Keratinocyte (primary cell): ENCODE results near the gene AFG1L. TPM values are rescaled to one million over a fixed set of nuclear protein-coding genes. Genes with fewer than 3 reads are reported as not detected.

Experiments
- DNase-seq: peaks from one replicate; pipeline ENCODE4 v3.0.0-alpha.2; 2011; ENCODE audit warnings: low read depth, missing footprints, low spot score
- FAIRE-seq: peaks from 2 replicates; lab custom pipeline; 2011; peaks lifted over from hg19 to GRCh38; lab: Jason Lieb, UNC
- H2AFZ ChIP-seq: 2 replicates; pipeline ENCODE4 v1.6.0; 2012; ENCODE audit warnings: low read length, control low read depth, inconsistent platforms; ENCODE audit not compliant: control insufficient read depth
- H3K27ac ChIP-seq: 2 replicates; pipeline ENCODE4 v1.5.1; 2011; ENCODE audit warnings: low read length; ENCODE audit not compliant: control insufficient read depth, insufficient read depth
- H3K27me3 ChIP-seq: 3 replicates; pipeline ENCODE4 v1.6.0; 2011; ENCODE audit warnings: low read length; ENCODE audit not compliant: control insufficient read depth, insufficient read depth; ENCODE audit errors: extremely low read depth
- H3K36me3 ChIP-seq, 2 experiments: 2 replicates in 1 of 2; 3 replicates in 1 of 2; pipeline ENCODE4 v1.5.1; 2011; ENCODE audit warnings: low read length in 2 of 2, mild to moderate bottlenecking in 1 of 2; ENCODE audit not compliant: control insufficient read depth in 2 of 2, insufficient read depth in 2 of 2; ENCODE audit errors: extremely low read depth in 1 of 2
- H3K4me1 ChIP-seq: 3 replicates; pipeline ENCODE4 v1.5.1; 2011; ENCODE audit warnings: low read length; ENCODE audit not compliant: control insufficient read depth, insufficient read depth; ENCODE audit errors: extremely low read depth
- H3K4me2 ChIP-seq: 3 replicates; pipeline ENCODE4 v1.6.0; 2011; ENCODE audit warnings: low read depth, low read length; ENCODE audit not compliant: control insufficient read depth, insufficient read depth; ENCODE audit errors: extremely low read depth
- H3K4me3 ChIP-seq, 3 experiments: fragments of 200-600 bp in 1 of 3; sonication (generic) in 1 of 3; 2 replicates in 2 of 3; 3 replicates in 1 of 3; pipeline ENCODE4 v1.5.1; 2011 to 2016; ENCODE audit warnings: low read length in 3 of 3, mild to moderate bottlenecking in 3 of 3, control low read depth in 2 of 3, inconsistent platforms in 1 of 3, low read depth in 1 of 3, mixed read lengths in 1 of 3, mixed run types in 1 of 3, moderate library complexity in 1 of 3; ENCODE audit not compliant: control insufficient read depth in 2 of 3, insufficient read depth in 2 of 3; ENCODE audit errors: extremely low read depth in 1 of 3
- H3K79me2 ChIP-seq: 2 replicates; pipeline ENCODE4 v1.6.0; 2012; ENCODE audit warnings: low read length; ENCODE audit not compliant: control insufficient read depth, insufficient read depth
- H3K9ac ChIP-seq: 3 replicates; pipeline ENCODE4 v1.6.0; 2011; ENCODE audit warnings: low read length; ENCODE audit not compliant: control insufficient read depth, insufficient read depth; ENCODE audit errors: extremely low read depth
- H3K9me1 ChIP-seq: 3 replicates; pipeline ENCODE4 v1.6.0; 2011; ENCODE audit warnings: low read length; ENCODE audit not compliant: control insufficient read depth, insufficient read depth; ENCODE audit errors: extremely low read depth
- H3K9me3 ChIP-seq: 2 replicates; pipeline ENCODE4 v1.5.1; 2012; ENCODE audit warnings: low read depth, low read length; ENCODE audit not compliant: control insufficient read depth
- H4K20me1 ChIP-seq: 3 replicates; pipeline ENCODE4 v1.6.0; 2011; ENCODE audit warnings: low read length; ENCODE audit not compliant: control insufficient read depth, insufficient read depth; ENCODE audit errors: extremely low read depth
- EZH2 ChIP-seq: IDR thresholded peaks from one replicate; pipeline ENCODE4 v1.6.1; 2012; ENCODE audit warnings: inconsistent platforms, mild to moderate bottlenecking, low read length, moderate library complexity
- dilution Hi-C: fragments of 300-500 bp; cut with MboI; formaldehyde crosslinking; loops from one replicate; pipeline ENCODE4 v1.7.0; 2020; ENCODE audit warnings: low sequenced_read_pairs; ENCODE audit not compliant: extremely low pct_ligation_motif_present
- polyA plus RNA-seq, 5 experiments: library from polyadenylated mRNA; depleted of rRNA in 3 of 5; stranded (reverse) in 3 of 5; stranded (forward) in 1 of 5; unstranded in 1 of 5; fragments of >200 nt; gene quantifications; 1 replicate in 1 of 5; 2 replicates in 3 of 5; 3 replicates in 1 of 5; pipeline versions ENCODE4 v1.2.1 to v1.2.3, GENCODE V29; 2011 to 2012; ENCODE audit warnings: missing spikeins in 2 of 5, low read depth in 1 of 5, low replicate concordance in 1 of 5
- TF ChIP-seq, protein P1 (sequence below), 3 experiments: IDR thresholded peaks in 1 of 3; conservative IDR thresholded peaks in 1 of 3; optimal IDR thresholded peaks in 1 of 3; 2 replicates in 2 of 3; 3 replicates in 1 of 3; pipeline versions ENCODE3 to v1.5.1; 2011; ENCODE audit warnings: low read length in 3 of 3, mild to moderate bottlenecking in 3 of 3, moderate library complexity in 2 of 3, control low read depth in 1 of 3, inconsistent platforms in 1 of 3; ENCODE audit not compliant: insufficient read depth in 2 of 3; ENCODE audit errors: extremely low read depth in 1 of 3

AFG1L gene
- polyA plus RNA-seq, 1 donor (not counting 4 experiments of a cell fraction or from before 2014, with no cell fraction given): 3.1 TPM

DNA sequence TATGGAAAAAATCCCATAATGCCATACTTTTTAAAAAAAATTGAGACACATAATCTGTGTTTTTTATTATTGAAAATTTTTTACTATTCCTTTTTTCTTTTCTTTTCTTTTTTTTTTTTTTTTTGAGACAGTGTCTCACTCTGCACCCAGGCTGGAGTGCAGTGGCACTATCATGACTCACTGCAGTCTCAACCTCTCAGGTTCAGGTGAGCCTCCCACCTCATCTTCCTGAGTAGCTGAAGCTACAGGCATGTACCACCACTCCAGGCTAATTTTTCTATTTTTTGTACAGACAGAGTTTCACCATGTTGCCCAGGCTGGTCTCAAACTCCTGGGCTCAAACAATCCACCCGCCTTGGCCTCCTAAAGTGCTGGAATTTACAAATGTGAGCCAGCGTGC is 100.4 kb downstream of the AFG1L start:
- Histone ChIP-seq H4K20me1 (no peaks in the 10 kb centered on the region), H3K79me2 (no peaks in the 10 kb centered on the region), H3K36me3 (no peaks in the 10 kb centered on the region), H3K27me3 (no peaks in the 10 kb centered on the region), H3K9me1 (no peaks in the 10 kb centered on the region), H3K9me3 (no peaks in the 10 kb centered on the region), H3K9ac (no peak overlapping the region), H3K4me1 (no peaks in the 10 kb centered on the region), H3K4me2 (no peak overlapping the region), H3K4me3 (no peak overlapping the region), H3K27ac (no peak overlapping the region), H2AFZ (no peak overlapping the region)
- no peak for TF ChIP-seq EZH2
- TF ChIP-seq, protein P1, sequence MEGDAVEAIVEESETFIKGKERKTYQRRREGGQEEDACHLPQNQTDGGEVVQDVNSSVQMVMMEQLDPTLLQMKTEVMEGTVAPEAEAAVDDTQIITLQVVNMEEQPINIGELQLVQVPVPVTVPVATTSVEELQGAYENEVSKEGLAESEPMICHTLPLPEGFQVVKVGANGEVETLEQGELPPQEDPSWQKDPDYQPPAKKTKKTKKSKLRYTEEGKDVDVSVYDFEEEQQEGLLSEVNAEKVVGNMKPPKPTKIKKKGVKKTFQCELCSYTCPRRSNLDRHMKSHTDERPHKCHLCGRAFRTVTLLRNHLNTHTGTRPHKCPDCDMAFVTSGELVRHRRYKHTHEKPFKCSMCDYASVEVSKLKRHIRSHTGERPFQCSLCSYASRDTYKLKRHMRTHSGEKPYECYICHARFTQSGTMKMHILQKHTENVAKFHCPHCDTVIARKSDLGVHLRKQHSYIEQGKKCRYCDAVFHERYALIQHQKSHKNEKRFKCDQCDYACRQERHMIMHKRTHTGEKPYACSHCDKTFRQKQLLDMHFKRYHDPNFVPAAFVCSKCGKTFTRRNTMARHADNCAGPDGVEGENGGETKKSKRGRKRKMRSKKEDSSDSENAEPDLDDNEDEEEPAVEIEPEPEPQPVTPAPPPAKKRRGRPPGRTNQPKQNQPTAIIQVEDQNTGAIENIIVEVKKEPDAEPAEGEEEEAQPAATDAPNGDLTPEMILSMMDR (optimal IDR thresholded peaks at IDR 0.05 in 1 of 3, IDR thresholded peaks at IDR 0.05 in 1 of 3, conservative IDR thresholded peaks at IDR 0.05 in 1 of 3; ENCODE audit: extremely low read depth in 1 of 3, insufficient read depth in 2 of 3, low read length in 3 of 3): no peak
- DNase-seq: no peak
- dilution Hi-C loops: no loop called here
- FAIRE-seq: no peak

- no peak overlapping the region for H3K4me3 ChIP-seq
- H3K27ac ChIP-seq: no peak overlapping the region
- H3K27me3 ChIP-seq: no peaks in the 10 kb centered on the region
- H3K9me3 ChIP-seq: no peaks in the 10 kb centered on the region
- H3K79me2 ChIP-seq: no peaks in the 10 kb centered on the region
- H2AFZ ChIP-seq: no peak overlapping the region
- no peaks in the 10 kb centered on the region for H4K20me1 ChIP-seq
- TF ChIP-seq EZH2: no peak
- TF ChIP-seq, protein P1 (optimal IDR thresholded peaks at IDR 0.05 in 1 of 3, IDR thresholded peaks at IDR 0.05 in 1 of 3, conservative IDR thresholded peaks at IDR 0.05 in 1 of 3; ENCODE audit: extremely low read depth in 1 of 3, insufficient read depth in 2 of 3, low read length in 3 of 3): no peak
- no peak for FAIRE-seq
- H3K36me3 ChIP-seq: no peaks in the 10 kb centered on the region
- no peaks in the 10 kb centered on the region for H3K9me1 ChIP-seq
- dilution Hi-C loops: no loop called here
- no peak overlapping the region for H3K4me2 ChIP-seq
- no peaks in the 10 kb centered on the region for H3K4me1 ChIP-seq
- no peak for DNase-seq
- H3K9ac ChIP-seq: no peak overlapping the region
Observed at GRCh38 chr6:108403236-108403635, 108.4 kb downstream of the AFG1L start.
